Nephron (organoid): Measurements from ENCODE around the gene ATF5.
A peak's percentile ranks its signal among the peaks of the same experiment; 100 is the strongest.

Experiments
- H3K27ac Mint-ChIP-seq, 3 experiments: 2 replicates each; pipeline ENCODE4 v1.8.0; 2020; ENCODE audit warnings: mixed read lengths in 3 of 3, mild to moderate bottlenecking in 2 of 3, moderate library complexity in 1 of 3
- H3K27me3 Mint-ChIP-seq: 2 replicates; pipeline ENCODE4 v1.8.0; 2021; ENCODE audit warnings: low read depth, mild to moderate bottlenecking, moderate library complexity, mixed read lengths
- H3K36me3 Mint-ChIP-seq: 2 replicates; pipeline ENCODE4 v1.8.0; 2020; ENCODE audit warnings: low read depth, mixed read lengths
- H3K4me1 Mint-ChIP-seq: 2 replicates; pipeline ENCODE4 v1.8.0; 2020; ENCODE audit warnings: mixed read lengths
- H3K4me3 Mint-ChIP-seq, 3 experiments: 2 replicates each; pipeline ENCODE4 v1.8.0; 2020; ENCODE audit warnings: mild to moderate bottlenecking in 3 of 3, mixed read lengths in 3 of 3, moderate library complexity in 2 of 3
- H3K9me3 Mint-ChIP-seq: 2 replicates; pipeline ENCODE4 v1.8.0; 2020; ENCODE audit warnings: mixed read lengths
- TF ChIP-seq, protein P1 (sequence below), 3 experiments: fragments of 200-600 bp; sonication (generic); IDR thresholded peaks; one replicate each; pipeline ENCODE4 v1.5.0; 2021; ENCODE audit warnings: antibody characterized with exemption in 3 of 3; ENCODE audit not compliant: unreplicated experiment in 3 of 3

Gene ATF5

DNA sequence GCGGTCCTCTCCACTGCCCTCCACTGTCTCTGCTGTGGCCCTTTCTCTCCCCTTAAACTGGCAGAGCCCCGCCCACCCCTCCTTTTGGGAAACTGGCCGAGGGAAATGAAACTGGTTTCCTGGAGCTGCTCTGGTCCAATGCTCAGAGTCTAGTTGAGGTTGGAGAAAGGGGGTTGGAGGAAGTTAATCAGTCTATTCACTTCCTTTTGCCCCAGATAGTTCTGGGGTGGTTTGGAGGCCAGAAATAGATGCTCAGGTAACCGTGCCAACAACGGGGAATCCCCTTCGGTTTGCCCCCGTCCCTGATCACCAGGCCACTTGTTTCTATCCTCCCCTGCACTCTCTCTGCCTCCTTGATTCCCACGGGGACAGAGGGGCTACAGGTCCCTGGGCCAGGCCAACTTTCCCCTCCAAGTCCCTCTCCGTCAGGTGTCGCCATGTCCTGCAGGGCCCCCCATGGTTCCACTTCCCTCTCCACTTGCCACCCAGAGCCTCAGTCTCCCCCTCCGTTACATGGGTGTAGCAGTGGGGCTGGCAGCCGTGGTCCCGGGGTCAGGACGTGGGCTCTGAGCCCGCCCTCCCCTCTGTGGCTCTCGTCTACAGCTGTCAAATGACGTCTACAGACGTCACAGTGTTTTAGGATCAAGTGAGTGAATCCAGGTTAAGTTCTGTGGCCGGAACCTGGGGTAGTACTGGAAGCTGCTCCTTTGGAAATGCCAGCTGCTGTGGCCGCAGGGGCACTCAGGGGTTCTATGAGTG lies 32.0 kb upstream of the ATF5 start, which contains the start of gene IL4I1:
Gene IL4I1, minus strand, starts transcription at position 25 of the 759 bp plus-strand sequence. CDS start 727 bp downstream, outside the sequence.
- TF ChIP-seq, protein P1, sequence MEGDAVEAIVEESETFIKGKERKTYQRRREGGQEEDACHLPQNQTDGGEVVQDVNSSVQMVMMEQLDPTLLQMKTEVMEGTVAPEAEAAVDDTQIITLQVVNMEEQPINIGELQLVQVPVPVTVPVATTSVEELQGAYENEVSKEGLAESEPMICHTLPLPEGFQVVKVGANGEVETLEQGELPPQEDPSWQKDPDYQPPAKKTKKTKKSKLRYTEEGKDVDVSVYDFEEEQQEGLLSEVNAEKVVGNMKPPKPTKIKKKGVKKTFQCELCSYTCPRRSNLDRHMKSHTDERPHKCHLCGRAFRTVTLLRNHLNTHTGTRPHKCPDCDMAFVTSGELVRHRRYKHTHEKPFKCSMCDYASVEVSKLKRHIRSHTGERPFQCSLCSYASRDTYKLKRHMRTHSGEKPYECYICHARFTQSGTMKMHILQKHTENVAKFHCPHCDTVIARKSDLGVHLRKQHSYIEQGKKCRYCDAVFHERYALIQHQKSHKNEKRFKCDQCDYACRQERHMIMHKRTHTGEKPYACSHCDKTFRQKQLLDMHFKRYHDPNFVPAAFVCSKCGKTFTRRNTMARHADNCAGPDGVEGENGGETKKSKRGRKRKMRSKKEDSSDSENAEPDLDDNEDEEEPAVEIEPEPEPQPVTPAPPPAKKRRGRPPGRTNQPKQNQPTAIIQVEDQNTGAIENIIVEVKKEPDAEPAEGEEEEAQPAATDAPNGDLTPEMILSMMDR (IDR thresholded peaks at IDR 0.05; ENCODE audit: unreplicated experiment in 3 of 3) = no peak
- Mint-ChIP-seq H3K27me3 (peaks cover 14% of the 10 kb centered on the region), H3K9me3 (no peaks in the 10 kb centered on the region), H3K4me3 (peak within 1 kb of the TSS in 2 of 3 experiments; percentile 28 to 29), H3K27ac (peak within 1 kb of the TSS; percentile 47 to 90 (median 89)), H3K4me1 (peaks cover 17% of the 10 kb centered on the region), H3K36me3 (no peaks in the 10 kb centered on the region)

DNA sequence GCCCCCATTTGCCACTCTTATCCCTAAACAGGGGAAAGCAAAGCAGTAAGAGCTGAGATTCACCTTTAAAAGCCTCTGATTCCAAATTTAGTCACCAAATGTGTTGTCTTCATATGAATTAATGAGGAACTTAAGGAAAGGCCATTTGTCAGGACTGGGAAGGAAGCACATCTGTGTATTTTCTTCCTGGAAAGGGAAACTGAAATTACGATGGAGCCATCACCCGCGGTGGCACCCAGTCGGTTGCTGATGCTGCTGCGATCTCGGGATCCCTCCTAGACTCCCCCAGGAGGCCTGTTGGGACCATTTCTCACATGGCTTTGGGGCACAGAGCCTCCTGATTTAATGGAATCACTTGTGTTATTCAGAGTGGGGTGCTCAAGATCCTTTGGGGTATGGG lies 24.9 kb upstream of the ATF5 start:
- no peak overlapping the region for H3K4me3 Mint-ChIP-seq
- H3K4me1 Mint-ChIP-seq = no peaks in the 10 kb centered on the region
- no peaks in the 10 kb centered on the region for H3K27me3 Mint-ChIP-seq
- no peak overlapping the region for H3K27ac Mint-ChIP-seq
- no peaks in the 10 kb centered on the region for H3K9me3 Mint-ChIP-seq
- TF ChIP-seq, protein P1 (IDR thresholded peaks at IDR 0.05; ENCODE audit: unreplicated experiment in 3 of 3) = no peak
- H3K36me3 Mint-ChIP-seq = peaks cover 27% of the 10 kb centered on the region

DNA sequence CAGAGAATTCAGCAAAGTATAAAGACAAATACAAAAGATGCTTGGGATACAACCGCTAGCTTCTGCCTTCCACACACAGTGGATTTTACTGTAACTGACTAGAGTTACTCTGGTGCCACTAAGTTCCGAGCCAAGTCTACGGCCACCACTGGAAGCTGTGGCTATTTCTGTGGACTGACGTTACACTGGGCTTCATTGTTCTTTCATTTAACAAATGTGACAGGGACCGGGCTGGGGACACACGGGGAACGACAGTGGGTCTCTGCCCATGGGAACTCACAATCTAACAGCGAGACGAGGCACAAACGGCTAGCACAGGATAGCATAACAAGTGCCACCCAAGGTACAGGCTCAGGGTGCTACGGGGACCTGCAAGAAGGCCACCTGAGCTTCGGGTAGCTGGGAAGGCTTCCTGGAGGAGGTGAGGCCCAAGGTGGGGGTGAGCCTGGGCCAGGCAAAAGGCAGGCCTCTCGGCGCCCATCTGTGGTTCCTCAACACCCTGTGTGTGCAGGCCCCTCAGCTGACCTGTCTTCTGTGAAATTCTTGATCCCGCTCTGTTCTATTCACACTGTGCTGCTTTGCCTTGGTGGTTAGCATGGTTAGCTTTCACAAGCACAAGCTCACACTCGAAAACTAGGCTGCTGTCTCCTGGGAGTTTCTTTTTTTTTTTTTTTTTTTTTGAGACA lies 22.0 kb upstream of the ATF5 start:
- Mint-ChIP-seq H3K27me3 (no peaks in the 10 kb centered on the region), H3K36me3 (peaks cover 36% of the 10 kb centered on the region), H3K9me3 (no peaks in the 10 kb centered on the region), H3K4me3 (no peak overlapping the region), H3K4me1 (peaks cover 10% of the 10 kb centered on the region), H3K27ac (no peak overlapping the region)
- TF ChIP-seq, protein P1 (IDR thresholded peaks at IDR 0.05; ENCODE audit: unreplicated experiment in 3 of 3) = no peak

DNA sequence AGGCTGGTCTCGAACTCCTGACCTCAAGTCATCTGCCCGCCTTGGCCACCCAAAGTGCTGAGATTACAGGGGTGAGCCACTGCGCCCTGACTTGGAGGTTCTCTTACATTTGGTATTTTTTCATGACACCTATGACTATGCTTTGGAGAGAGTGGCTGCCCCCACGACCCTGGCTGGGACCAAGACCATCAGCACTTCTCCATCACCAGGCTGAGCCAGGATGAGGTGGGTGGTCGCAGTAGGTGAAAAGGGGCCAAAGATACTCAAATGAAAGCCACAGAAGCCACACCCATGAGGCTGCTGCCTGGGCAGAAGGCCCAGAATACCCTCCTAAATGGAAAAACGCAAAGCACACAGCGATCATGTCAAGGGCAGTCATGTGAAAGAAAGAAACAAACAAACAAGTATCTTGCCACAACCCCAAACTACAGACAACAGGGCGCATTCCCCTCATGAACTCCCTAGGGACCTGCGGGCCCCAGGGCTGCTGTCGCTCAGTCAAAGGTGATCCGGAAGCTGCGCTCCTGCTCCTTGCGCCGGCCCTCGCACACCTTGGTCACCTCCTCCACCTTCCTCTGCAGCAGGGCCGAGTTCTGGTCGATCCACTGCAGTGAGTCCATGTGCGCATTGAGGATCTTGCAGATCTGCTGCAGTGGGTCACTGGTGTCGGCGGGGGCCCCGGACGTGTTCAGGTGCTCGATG lies 21.1 kb upstream of the ATF5 start:
- Mint-ChIP-seq H3K36me3 (peaks cover 41% of the 10 kb centered on the region), H3K9me3 (no peaks in the 10 kb centered on the region), H3K4me1 (peaks cover 12% of the 10 kb centered on the region), H3K4me3 (no peak overlapping the region), H3K27ac (no peak overlapping the region), H3K27me3 (no peaks in the 10 kb centered on the region)
- TF ChIP-seq, protein P1 (IDR thresholded peaks at IDR 0.05; ENCODE audit: unreplicated experiment in 3 of 3) = no peak

DNA sequence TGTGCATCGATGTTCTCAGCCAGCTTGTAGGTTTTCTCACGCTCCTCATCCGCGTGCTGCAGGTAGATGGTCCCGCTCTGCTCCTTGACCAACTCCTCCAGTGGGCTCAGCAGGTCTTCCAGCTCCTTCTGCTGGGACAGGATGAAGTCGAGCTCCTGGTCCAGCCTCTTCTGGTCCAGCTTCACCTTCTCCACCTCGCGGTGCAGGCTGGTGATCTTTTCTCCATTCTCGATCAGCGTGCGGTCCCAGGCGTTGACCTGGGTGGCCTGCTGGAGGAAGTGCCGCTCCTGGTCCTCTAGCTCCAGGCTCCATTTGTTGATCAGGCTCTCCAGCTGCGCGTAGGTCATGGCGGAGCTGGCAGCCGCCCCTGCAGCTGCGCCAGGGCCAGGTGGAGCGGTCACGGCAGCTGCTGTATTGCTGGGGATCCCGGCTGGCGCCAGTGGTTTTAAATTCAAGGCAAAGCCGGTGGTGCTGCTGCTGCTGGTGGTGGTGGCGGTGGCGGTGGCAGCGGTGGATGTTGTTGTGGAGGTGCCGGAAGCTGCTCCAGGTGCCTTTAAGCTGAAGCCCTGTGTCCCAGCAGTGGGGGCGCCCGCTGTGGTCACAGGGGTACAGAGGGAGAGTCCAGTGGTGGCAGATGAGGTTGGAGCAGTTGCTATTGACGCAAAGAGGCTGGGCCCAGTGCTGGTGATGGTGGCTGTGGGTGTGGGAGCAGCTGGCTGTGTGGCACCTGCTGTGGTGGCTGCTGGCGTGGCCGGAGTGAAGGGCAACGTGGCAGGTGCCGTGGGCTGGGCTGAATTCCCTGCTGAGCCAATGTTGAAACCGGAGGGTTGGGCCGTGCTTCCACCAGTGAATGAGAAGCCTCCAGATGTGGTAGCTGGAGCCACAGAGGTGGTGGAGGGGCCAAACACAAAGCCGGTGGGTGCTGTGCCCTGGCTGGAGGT lies 20.3 kb upstream of the ATF5 start:
- TF ChIP-seq, protein P1 (IDR thresholded peaks at IDR 0.05; ENCODE audit: unreplicated experiment in 3 of 3) = no peak
- Mint-ChIP-seq H3K36me3 (peaks cover 49% of the 10 kb centered on the region), H3K9me3 (no peaks in the 10 kb centered on the region), H3K4me1 (peaks cover 17% of the 10 kb centered on the region), H3K4me3 (no peak overlapping the region), H3K27me3 (no peaks in the 10 kb centered on the region), H3K27ac (no peak overlapping the region)
